Measurements from ENCODE around the gene CLDN6. TPM values are rescaled to one million over a fixed set of nuclear protein-coding genes. Genes with fewer than 3 reads are reported as not detected.
A peak's percentile ranks its signal among the peaks of the same experiment; 100 is the strongest.

Gene CLDN6
- total and polyA plus RNA-seq, 9 of the 15 experiments (the other 6 are each of a cell fraction or from before 2014, with no cell fraction given), result 0.22 to 0.75 (median 0.38) TPM; not detected in 3

- peak overlapping the region; percentile 83 for H3K27ac ChIP-seq (ENCODE audit: extremely low read depth, low read depth, low read length)
- TF ChIP-seq ZFX (CRISPR knock-in tag; IDR thresholded peaks at IDR 0.05), result peak; percentile 31; the same call in 1 of the 2 replicates
- no peak for TF ChIP-seq ZNF398 (CRISPR knock-in tag; IDR thresholded peaks at IDR 0.05)
- TF ChIP-seq RCOR1 (IDR thresholded peaks at IDR 0.05; ENCODE audit: borderline replicate concordance in 1 of 2, low read depth in 2 of 2, low read length in 2 of 2), result 0 out of 4 replicates have a peak, but pooled peaks of 1 of the 2 experiments have one; percentile 3
- peak; percentile 32 for TF ChIP-seq SAP30 (IDR thresholded peaks at IDR 0.05; ENCODE audit: borderline replicate concordance, insufficient read depth, low read depth, low read length, poor library complexity, severe bottlenecking)
- no peak for TF ChIP-seq ZKSCAN8 (CRISPR knock-in tag; IDR thresholded peaks at IDR 0.05)
- peak; percentile 55; the same call in 1 of the 2 replicates for TF ChIP-seq ZBTB33 (CRISPR knock-in tag; IDR thresholded peaks at IDR 0.05)
- 0 out of 2 replicates have a peak, but pooled peaks have one; percentile 16 for TF ChIP-seq RB1 (IDR thresholded peaks at IDR 0.05; ENCODE audit: low read depth)
- TF ChIP-seq PYGO2 (tag; IDR thresholded peaks at IDR 0.05), result no peak
- TF ChIP-seq SMC3 (conservative IDR thresholded peaks at IDR 0.05; ENCODE audit: insufficient read depth, low read depth, low read length), result 0 out of 2 replicates have a peak, but pooled peaks have one; percentile 11
- no peak for TF ChIP-seq RAD51 (IDR thresholded peaks at IDR 0.05; ENCODE audit: borderline replicate concordance, low read depth)
- TF ChIP-seq YY1 (IDR thresholded peaks at IDR 0.05; ENCODE audit: borderline replicate concordance in 1 of 3, control insufficient read depth in 1 of 3, extremely low read depth in 1 of 3, insufficient read depth in 3 of 3, insufficient read length in 1 of 3, insufficient replicate concordance in 2 of 3, low read depth in 1 of 3, low read length in 2 of 3), result peak in 1 of 3 experiments; percentile 5
Measured at GRCh38 chr16:3058139-3059030, 40.4 kb upstream of the CLDN6 start.

More at GRCh38 chr16:3058139-3059030, 40.4 kb upstream of the CLDN6 start:
- Histone ChIP-seq H3K4me2 (ENCODE audit: insufficient read depth, low read length) (peak overlapping the region; percentile 93), H2AFZ (ENCODE audit: low read depth, low read length) (peak overlapping the region; percentile 95), H3K9ac (ENCODE audit: insufficient read depth in 1 of 2, low read depth in 2 of 2, low read length in 2 of 2) (peak overlapping the region; percentile 85 to 97; a peak in 3 of 4 replicates), H3K9me1 (ENCODE audit: control insufficient read depth, insufficient read depth, low read length) (peaks cover 4% of the 10 kb centered on the region), H3K4me3 (peak overlapping the region; percentile 93), H3K36me3 (ENCODE audit: control insufficient read depth, insufficient read depth, low read length) (no peaks in the 10 kb centered on the region), H3K79me2 (ENCODE audit: control insufficient read depth, insufficient read depth, low read length) (peaks cover 2% of the 10 kb centered on the region; the same call in 2 of the 3 replicates), H3K4me1 (replicated peaks in 1 of 2; ENCODE audit: control insufficient read depth in 2 of 2, insufficient read depth in 2 of 2, low read length in 2 of 2) (peaks cover 8 to 38% of the 10 kb centered on the region in 2 experiments), H3K27me3 (ENCODE audit: control insufficient read depth in 2 of 2, insufficient read depth in 2 of 2, low read length in 2 of 2) (no peaks in the 10 kb centered on the region), H3K9me3 (replicated peaks; ENCODE audit: control insufficient read depth, insufficient read depth, low read depth, low read length) (no peaks in the 10 kb centered on the region), H4K20me1 (replicated peaks; ENCODE audit: control insufficient read depth, insufficient read depth, low read length) (0 out of 2 replicates have a peak, but pooled peaks cover 3% of the 10 kb centered on the region)
- FAIRE-seq (no peak), DNase-seq (ENCODE audit: extremely low read depth in 1 of 4, low spot score in 3 of 4) (peak in 3 of 4 experiments; percentile 61 to 81 (median 68)), ATAC-seq (peak; percentile 74)
- intact Hi-C loops (cut with micrococcal nuclease), result loop anchor here (1.0 to 10.0 kb wide), 4 partner anchors 29 to 116 kb away; no protein-coding TSS in a partner anchor
- POLR2A ChIA-PET, result interaction anchor here (0.6 to 1.6 kb wide), 5 partner anchors 10 to 109 kb away, joined by 3 to 6 read pairs (median 4); no protein-coding TSS in a partner anchor
- WGBS (ENCODE audit: insufficient coverage, low coverage, missing lambda C conversion rate), result 11% methylated on average over 20 of the region's 77 CpGs
- CTCF ChIA-PET (ENCODE audit: low intra/inter-chr PET ratio), result interaction anchor here (0.9 to 2.6 kb wide), 7 partner anchors 27 to 108 kb away, joined by 3 to 20 read pairs (median 6); no protein-coding TSS in a partner anchor
- BruUV-seq (replicated peaks), result no TSS peak
- in situ Hi-C loops (cut with MboI), result no loop called here

Data from K562 (cell line).